GM21367 (cell line): ENCODE results near the gene HYAL4.
"Not testable (repeated sequence)": the region's sequence is repeated elsewhere in the genome, so short reads cannot be mapped to it uniquely, and the experiment has no call there.

Experiments
- ATAC-seq: cut with Tn5 transposase; IDR thresholded peaks from one replicate; pipeline ENCODE4 v1.9.1; 2021; ENCODE audit not compliant: unreplicated experiment

Gene HYAL4

DNA sequence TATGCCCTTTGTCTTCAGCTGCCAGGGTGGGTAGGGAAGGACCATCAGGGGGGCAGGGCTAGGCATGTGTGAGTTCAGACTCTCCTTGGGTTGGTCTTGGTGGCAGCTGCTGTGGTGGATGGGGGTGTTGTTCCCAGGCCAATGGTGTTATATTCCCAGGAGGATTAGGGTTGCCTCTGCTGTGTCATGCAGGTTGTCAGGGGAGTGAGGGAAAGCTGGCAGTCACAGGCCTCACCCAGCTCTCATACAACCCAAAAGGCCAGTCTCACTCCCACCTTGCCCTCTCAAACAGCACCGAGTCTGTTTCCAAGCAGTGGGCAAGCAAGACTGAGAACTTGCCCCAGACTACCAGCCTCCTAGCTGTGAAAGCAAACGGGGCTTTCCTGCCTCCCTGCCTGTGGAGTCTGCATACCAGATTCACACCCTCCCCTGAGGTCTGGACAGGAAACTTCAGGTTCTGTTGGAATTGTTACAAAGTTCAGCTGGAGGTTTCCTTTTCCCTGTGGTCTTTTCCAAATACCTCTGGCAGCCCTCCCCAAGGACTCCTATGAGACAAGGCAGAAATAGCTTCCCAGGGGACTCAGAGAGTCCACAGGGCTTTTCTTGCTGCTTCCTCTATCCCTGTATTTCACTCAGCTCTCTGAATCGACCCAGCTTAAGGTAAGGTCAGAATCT lies 1.4 kb downstream of the HYAL4 start:
- ATAC-seq: no peak

DNA sequence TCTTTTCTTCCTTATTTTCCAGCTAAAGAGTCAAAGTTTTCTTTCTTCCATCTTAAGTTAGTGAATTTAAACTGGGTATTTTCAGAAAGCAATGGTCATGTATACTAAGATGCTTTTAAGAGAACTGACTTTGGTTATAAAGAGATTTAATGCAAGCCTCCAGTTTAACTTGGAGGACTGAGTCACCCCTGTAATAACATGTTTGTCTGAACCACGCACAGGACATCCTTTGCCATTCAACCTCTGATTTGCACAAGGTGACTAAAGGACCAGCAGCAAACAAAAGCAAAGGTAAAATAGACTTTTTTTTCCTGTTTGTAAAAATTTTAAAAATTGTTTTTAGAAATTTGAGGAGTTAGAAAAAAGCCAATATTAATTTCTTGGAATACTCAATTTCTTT lies 2.9 kb downstream of the HYAL4 start:
- ATAC-seq: no peak

DNA sequence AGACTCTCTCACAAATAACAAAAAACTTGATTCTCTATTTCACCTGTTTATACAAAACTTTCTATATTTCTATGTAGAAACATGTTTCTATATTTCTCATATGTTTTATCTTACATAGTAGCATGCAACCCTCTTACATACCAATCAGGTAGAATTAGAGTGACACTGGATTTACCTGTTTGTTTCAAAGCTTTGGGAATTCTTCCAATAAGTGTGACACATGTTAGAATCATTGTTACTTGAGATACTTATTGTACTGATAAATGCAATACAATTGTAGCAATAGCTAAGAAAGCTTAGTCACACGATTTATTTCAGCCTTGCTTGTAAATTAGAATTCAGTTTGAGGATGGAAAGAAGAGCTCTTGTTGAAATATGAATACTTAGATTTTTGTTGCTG lies 4.9 kb downstream of the HYAL4 start:
- ATAC-seq: no peak

DNA sequence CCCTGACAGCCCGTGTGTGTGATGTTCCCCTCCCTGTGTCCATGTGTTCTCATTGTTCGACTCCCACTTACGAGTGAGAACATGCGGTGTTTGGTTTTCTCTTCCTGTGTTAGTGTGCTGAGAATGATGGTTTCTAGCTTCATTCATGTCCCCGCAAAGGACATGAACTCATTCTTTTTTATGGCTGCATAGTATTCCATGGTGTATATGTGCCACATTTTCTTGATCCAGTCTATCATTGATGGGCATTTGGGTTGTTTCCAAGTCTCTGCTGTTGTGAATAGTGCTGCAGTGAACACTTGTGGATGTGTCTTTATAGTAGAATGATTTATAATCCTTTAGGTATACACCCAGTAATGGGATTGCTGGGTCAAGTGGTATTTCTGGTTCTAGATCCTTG lies 6.4 kb downstream of the HYAL4 start:
- not testable (repeated sequence) for ATAC-seq

DNA sequence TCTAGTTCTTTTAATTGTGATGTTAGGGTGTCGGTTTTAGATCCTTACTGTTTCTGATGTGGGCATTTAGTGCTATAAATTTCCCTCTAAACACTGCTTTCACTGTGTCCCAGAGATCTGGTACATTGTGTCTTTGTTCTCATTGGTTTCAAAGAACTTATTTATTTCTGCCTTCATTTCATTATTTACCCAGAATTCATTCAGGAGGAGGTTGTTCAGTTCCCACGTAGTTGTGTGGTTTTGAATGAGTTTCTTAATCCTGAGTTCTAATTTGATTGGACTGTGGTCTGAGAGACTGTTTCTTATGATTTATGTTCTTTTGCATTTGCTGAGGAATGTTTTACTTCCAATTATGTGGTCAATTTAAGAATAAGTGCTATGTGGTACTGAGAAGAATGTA lies 9.3 kb downstream of the HYAL4 start:
- ATAC-seq: not testable (repeated sequence)

DNA sequence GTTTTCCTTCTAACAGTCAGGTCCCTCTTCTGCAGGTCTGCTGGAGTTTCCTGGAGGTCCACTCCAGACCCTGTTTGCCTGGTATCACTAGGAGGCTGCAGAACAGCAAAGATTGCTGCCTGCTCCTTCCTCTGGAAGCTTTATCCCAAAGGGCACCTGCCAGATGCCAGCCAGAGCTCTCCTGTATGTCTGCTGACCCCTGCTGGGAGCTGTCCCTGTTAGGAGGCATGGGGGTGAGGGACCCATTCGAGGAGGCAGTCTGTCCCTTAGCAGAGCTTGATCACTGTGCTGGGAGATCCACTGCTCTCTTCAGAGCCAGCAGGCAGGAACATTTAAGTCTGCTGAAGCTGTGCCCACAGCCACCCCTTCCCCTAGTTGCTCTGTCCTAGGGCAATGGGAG lies 11.5 kb downstream of the HYAL4 start:
- not testable (repeated sequence) for ATAC-seq

DNA sequence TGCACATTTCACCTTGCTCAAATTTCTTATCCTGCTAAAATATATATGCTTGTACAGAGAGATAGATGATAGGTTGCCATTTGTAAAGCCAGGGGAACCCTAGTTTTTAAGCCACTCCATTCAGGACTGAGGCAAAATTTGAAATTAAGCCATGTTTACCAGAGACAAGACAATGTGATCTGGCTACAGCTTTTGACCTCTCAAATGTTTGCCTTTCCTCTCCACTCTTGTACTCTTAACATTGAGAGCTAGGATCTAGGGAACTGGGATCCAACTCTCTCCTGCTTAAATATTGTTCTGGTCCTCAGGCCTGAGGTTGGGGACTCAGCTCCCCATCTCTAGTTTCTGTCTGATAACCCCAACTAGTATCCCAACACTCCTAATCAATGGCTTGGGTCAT lies 15.9 kb downstream of the HYAL4 start:
- no peak for ATAC-seq

DNA sequence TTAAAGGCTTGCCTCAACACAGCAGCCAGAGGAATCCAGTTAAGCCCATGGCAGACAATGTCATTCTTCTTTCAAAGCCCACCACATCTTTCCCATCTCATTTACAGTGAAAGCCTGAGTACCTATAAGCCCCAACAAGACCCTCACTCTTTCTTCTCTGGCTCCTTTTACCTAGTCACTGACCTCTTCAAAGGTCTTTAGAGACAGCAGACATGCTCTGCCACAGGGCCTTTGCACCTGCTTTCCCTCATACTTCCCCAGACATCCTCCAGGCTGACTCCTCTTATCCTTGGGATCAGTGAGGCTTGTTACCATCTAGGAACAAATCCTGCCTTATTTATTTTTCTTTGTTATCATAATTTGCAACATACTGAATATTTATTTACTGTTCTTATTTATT lies 17.8 kb downstream of the HYAL4 start:
- ATAC-seq: no peak

DNA sequence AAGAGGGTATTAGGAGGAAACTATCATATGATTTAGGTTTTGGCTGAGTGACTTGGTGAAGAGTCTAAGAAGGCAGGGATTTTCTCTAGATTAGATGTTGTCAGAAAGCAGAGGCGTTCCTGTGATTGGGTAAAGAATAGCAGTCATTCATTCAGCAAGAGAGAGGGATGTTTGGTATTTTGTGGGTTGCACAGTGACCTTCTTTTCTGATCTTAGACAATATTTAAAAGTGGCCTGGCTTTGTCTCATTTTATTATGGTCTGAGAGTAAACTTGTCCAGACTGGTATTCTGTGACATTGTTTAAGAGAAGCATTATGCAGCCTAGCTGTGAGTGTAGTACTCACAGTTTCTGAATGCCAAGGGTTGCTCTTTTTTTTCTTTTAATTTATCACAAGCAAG lies 18.5 kb downstream of the HYAL4 start:
- no peak for ATAC-seq

DNA sequence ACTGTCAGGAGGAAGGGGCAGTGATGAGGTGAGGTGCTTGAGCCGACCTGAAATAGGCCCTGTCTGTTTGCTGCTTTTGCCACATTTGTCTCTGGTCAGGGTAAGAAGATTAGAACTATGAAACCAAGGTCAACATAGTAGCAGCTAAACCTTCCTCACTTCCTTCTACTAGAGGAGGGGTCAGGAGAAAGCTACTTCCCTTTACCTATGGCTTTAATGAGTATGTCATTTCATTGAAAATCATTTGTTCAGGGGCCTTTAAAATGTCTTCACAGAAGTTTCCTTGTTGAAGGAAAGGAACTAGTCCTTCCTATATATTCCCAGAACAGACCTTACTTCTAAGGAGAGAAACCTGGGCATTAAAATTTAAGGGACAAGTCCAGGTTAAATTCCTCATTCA lies 19.0 kb downstream of the HYAL4 start:
- ATAC-seq: no peak

DNA sequence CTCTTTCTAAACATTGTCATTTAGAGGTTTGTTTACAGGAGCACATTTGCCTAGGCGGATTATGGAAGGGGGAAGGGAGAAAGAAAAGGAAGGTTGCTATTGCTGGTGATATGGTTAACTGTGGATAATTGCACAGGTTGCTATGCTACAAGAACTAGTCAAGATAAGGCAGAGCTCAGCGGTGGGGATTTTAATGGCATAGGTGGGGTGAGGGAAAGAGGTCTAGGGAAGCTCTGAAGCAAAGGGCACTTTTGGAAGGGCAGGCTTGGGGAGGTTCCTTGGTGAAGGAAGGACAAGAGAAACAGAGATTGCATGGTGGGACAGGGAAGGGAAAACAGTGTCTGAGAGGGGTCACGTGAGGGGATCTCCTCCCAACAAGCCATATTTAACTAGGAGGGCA lies 19.5 kb downstream of the HYAL4 start:
- ATAC-seq: no peak

DNA sequence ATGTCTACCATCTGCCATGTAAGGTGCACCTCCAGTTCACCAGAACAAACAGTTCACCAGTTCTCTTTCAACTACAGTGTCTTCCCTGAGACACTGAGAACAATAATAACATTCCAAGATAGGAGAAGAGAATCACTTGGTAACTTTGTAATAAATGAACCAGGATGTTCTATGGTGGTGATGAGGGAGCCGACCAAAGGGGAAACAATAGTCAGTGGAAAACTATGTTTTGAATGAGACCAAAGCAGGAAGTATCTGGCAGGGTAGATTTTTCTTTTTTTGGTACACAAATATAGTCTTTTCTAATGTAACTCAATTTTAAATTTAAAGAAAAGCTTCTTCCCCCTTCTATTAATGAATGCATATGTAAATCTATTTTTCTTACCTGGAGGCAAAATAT lies 20.0 kb downstream of the HYAL4 start:
- ATAC-seq: no peak

DNA sequence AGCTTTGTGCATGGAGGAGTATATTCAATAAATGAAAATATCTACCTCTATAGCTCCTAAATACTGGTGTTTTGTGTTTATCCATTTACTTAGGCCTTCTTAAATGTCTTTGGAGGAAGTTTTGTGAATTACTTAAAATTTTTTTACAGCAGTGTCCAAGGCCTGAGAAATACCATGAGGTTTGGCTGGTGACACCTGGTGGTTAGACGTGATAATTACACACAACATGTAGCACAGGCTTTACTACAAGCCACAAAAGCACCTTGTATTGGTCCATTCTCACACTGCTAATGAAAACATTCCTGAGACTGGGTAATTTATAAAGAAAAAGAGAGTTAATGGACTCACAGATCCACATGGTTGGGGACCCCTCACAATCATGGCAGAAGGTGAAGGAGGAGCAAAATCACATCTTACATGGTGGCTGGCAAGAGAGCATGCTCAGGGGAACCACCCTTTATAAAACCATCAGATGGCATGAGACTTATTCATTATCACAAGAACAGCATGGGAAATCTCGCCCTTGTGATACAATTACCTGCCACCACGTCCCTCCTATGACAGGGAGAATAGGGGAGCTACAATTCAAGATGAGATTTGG lies 20.6 kb downstream of the HYAL4 start:
- ATAC-seq: peak; percentile 91

DNA sequence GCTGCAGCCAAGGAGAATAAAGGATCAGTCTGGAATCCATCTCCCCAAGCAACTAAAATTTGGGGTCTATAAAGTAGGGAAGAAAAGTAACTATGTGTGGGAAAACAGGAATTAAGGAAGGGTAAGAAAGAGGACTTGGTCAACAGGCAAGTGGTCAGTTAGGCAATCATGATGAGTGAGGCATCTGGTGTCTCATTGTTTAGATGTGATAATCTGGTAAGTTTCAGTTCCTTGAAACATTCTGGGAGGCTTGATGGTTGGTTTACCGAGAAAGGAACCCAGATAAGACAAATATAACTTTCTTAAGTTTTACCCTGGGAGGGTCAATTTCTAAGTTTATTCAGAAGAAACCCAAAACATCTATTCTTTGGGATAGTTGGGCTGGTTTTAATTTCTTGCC lies 22.3 kb downstream of the HYAL4 start:
- ATAC-seq: no peak

DNA sequence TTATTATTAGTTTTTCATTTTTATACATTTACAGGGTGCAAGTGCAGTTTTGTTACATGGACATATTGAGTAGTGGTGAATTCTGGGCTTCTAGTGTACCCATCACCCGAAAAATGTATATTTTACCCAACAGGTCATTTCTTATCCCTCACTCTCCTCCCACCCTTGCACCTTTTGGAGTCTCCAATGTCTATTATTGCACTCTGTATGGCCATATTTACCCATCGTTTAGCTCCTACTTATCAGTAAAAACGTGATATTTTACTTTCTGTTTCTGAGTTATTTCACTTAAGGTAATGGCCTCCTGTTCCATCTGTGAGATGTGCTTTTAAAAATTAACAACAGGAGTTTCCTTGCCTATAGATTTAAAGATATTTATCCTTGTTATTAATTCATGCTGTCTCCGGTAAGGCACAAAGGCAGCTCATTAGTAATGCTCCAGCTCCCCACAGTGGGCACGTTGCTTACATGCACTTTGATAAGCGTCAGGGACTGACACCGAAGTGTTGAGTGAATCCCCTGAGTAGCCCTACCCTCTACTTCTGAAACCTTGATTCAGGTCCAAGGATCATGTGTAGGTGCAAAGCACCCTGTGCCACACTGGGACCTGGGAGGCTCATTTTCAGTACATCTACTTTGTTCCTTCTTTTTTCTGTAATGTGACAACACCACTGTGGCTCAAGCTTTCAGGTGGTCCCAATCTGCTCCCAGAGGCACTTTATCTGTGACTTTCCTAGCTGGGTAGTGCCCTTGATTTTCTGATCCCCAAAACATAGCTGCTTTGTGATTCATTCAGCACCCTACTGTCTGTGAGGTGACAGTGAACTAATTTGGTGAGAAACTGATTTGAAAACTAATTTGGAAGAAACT lies 27.3 kb downstream of the HYAL4 start:
- peak; percentile 84 for ATAC-seq

DNA sequence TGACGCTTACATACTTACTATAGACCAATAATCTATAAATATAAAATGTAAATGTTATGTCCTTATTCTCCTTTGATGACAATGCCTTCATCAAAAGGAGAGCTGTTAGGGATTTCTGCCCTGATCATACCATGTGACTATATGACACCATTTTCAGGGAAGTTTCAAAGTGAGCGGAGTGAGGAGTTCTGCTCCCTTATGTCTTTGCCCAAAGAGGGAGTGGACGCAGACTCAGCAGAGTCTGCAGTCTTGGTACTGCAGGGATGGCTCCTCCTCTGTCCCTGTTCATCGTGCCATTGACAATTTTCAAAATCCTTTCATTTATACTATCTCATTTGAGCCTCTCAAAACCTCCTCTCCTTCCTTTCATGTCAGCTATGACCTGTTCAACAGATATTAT lies 27.9 kb downstream of the HYAL4 start:
- no peak for ATAC-seq

DNA sequence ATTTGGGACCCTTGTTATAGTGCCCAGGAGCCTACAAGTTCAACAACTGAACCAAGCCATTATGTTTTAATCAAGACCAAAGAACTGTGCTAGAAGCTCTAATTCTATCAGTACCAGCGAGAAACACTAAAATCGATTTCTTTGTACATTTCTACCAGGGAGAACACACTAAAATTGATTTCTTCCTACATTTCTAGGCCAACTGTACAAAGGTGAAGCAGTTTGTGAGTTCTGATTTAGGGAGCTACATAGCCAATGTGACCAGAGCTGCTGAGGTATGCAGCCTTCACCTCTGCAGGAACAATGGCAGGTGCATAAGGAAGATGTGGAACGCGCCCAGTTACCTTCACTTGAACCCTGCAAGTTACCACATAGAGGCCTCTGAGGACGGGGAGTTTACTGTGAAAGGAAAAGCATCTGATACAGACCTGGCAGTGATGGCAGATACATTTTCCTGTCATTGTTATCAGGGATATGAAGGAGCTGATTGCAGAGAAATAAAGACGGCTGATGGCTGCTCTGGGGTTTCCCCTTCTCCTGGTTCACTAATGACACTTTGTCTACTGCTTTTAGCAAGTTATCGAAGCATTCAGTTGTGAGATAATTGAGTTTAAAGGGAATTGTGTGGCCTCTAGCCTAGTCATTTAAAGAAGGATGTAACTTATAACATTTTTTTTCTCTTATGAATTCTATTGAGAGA lies 31.7 kb downstream of the HYAL4 start:
- ATAC-seq: no peak

DNA sequence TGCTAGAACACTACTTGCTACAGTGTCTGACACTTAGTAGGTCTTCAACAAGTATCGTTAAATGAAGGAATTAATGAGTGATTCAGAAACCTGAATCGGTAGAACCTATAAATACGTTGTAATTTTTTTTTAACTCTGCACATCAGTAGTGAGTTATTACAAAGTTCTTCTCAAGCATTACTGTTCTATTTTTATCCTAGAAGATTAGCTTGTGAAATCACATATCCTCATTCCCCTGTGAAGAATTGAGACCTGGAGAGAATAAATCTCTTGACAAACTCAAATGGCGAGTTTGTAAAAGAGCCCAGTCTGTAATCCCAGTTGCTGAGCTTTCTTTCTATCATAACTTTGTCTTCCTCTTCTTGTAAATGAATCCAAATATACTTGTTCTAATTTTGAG lies 34.7 kb downstream of the HYAL4 start:
- ATAC-seq: no peak

DNA sequence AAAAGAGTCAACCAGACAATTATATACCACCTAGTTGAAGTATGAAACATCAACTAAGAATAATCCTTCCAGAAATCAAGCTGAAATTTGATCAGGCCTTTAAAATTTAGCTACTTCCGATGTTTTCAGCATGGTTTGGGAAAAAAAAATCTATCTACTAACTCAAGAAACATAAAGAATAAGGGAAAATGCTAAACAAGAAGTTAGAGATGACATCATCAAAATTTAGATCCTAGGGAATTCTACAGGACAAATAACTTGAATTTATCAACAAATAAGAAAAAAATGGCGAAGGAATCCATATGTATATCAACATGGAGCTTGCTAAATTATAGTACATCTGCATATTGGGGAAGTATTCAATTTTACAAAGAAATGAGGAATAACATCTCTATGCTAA lies 36.3 kb downstream of the HYAL4 start:
- ATAC-seq: no peak

DNA sequence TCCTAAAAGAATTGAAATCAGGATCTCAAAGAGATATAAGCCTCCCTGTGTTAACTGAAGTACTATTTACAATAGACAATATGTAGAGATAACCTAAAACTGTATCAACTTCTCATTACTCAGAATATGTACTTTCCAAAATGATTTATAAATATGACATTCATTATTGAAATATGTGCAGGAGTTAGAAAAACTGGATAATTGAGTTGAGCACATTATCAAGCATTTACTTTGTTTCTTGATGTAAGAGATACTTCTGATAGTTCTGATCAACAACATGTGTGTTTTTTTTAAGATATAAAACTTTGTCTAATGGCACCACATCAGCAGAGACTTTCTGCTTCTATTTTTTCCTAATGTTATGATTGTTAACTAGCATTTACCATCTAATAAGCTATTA lies 38.2 kb downstream of the HYAL4 start:
- ATAC-seq: no peak

DNA sequence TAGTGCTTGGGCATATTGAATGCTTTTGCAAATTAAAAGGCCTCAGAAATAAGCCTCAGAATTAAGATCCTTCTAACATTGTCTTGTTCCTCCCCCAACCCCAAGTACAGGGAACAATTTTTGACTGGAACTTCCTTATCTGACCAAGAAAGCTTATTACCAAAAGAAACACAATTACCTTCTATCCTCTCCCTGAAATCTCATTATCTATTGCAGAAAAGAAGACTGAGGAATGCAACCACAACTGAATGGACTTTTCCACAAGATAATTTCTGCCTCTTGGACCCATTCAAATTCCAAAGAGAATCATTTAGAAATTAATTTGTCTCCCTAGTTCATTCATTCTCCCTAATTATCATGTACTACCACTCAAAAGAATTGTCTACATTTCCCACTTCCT lies 43.2 kb downstream of the HYAL4 start:
- no peak for ATAC-seq

DNA sequence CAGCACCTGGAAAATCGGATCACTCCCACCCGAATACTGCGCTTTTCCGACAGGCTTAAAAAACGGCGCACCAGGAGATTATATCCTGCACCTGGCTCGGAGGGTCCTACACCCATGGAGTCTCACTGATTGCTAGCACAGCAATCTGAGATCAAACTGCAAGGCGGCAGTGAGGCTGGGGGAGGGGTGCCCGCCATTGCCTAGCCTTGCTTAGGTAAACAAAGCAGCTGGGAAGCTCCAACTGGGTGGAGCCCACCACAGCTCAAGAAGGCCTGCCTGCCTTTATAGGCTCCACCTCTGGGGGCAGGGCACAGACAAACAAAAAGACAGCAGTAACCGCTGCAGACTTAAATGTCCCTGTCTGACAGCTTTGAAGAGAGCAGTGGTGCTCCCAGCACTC lies 49.8 kb downstream of the HYAL4 start:
- not testable (repeated sequence) for ATAC-seq
